ENCODE results near the gene FGF12. TPM values are rescaled to one million over a fixed set of nuclear protein-coding genes. Genes with fewer than 3 reads are reported as not detected.

Gene FGF12
- total and polyA plus RNA-seq, 2 experiments from 2014 or later, result 6.0 to 14.3 TPM

- no peak overlapping the region for H2AFZ ChIP-seq
- peaks cover 5% of the 10 kb centered on the region; the same call in 1 of the 3 replicates for H3K9me3 Mint-ChIP-seq
- H3K9me2 ChIP-seq (ENCODE audit: insufficient read depth), result no peaks in the 10 kb centered on the region
- H3K27ac Mint-ChIP-seq, result no peak overlapping the region
- DNase-seq (ENCODE audit: low spot score), result no peak
- peaks cover 7% of the 10 kb centered on the region; the same call in 2 of the 3 replicates for H3K36me3 Mint-ChIP-seq (ENCODE audit: low read depth)
- H3K4me2 ChIP-seq, result no peak overlapping the region
- no peaks in the 10 kb centered on the region for H3K4me1 Mint-ChIP-seq
- H3K4me3 ChIP-seq, result no peak overlapping the region
- H3K4me1 ChIP-seq (ENCODE audit: insufficient read depth), result no peaks in the 10 kb centered on the region
- H4K20me1 ChIP-seq (replicated peaks; ENCODE audit: insufficient read depth), result no peaks in the 10 kb centered on the region
- no peak overlapping the region for H3K4me3 Mint-ChIP-seq
- H3F3A ChIP-seq (replicated peaks; ENCODE audit: low read depth), result no peaks in the 10 kb centered on the region
- H3K79me2 ChIP-seq (replicated peaks; ENCODE audit: insufficient read depth), result no peaks in the 10 kb centered on the region
- H3K36me3 ChIP-seq (ENCODE audit: insufficient read depth), result no peaks in the 10 kb centered on the region
- no peaks in the 10 kb centered on the region for H3K27me3 ChIP-seq (ENCODE audit: insufficient read depth)
- H3K27me3 Mint-ChIP-seq (ENCODE audit: insufficient read depth, low read depth, poor library complexity), result no peaks in the 10 kb centered on the region
- H3K27ac ChIP-seq (ENCODE audit: low read depth), result no peak overlapping the region
- ATAC-seq, result no peak
- no peak for TF ChIP-seq EZH2 (IDR thresholded peaks at IDR 0.05; ENCODE audit: low read depth, unreplicated experiment)
- TF ChIP-seq STAT1 (IDR thresholded peaks at IDR 0.05; ENCODE audit: unreplicated experiment), result no peak
- TF ChIP-seq ETS1 (IDR thresholded peaks at IDR 0.05), result no peak
- no peak for TF ChIP-seq POLR2AphosphoS5 (IDR thresholded peaks at IDR 0.05; ENCODE audit: low read depth)
- no peak for TF ChIP-seq ZNF114 (CRISPR knock-in tag; IDR thresholded peaks at IDR 0.05)
- TF ChIP-seq ZNF331 (CRISPR knock-in tag; IDR thresholded peaks at IDR 0.05; ENCODE audit: low read depth), result no peak
- TF ChIP-seq NANOG (IDR thresholded peaks at IDR 0.05; ENCODE audit: borderline replicate concordance), result no peak
- no peak for TF ChIP-seq JUNB (IDR thresholded peaks at IDR 0.05; ENCODE audit: unreplicated experiment)
- TF ChIP-seq ZNF462 (CRISPR knock-in tag; IDR thresholded peaks at IDR 0.05), result no peak
- TF ChIP-seq CTCF (conservative IDR thresholded peaks at IDR 0.05; ENCODE audit: low read depth in 2 of 2), result no peak
- TF ChIP-seq EZH2phosphoT487 (IDR thresholded peaks at IDR 0.05; ENCODE audit: unreplicated experiment), result no peak
- TF ChIP-seq CREB1 (CRISPR knock-in tag; IDR thresholded peaks at IDR 0.05; ENCODE audit: low read depth), result no peak
- no peak for TF ChIP-seq REST (IDR thresholded peaks at IDR 0.05; ENCODE audit: unreplicated experiment)
These were observed 599.3 kb downstream of the FGF12 start for GRCh38 chr3:192128060-192128459.
